PC-9 (cell line): ENCODE measurements around the gene NPB. TPM values are rescaled to one million over a fixed set of nuclear protein-coding genes. Genes with fewer than 3 reads are reported as not detected.

Experiments
- BruUV-seq: library from RNA; stranded (reverse); fragments of 400-500 nt; replicated peaks from 2 replicates; lab custom pipeline; 2021; lab: Mats Ljungman, UMichigan
- CTCF ChIA-PET: fragments of 300-600 bp; sonication (Branson Sonifier 250); formaldehyde crosslinking; loops from one replicate; lab custom pipeline; 2022; ENCODE audit warnings: antibody characterized with exemption; lab: Charles Lee
- POLR2A ChIA-PET: fragments of 300-600 bp; sonication (Branson Sonifier 250); formaldehyde crosslinking; loops from one replicate; lab custom pipeline; 2022; ENCODE audit warnings: antibody characterized with exemption; ENCODE audit not compliant: unreplicated experiment; lab: Charles Lee
- DNase-seq, 2 experiments: peaks; one replicate each; pipeline versions ENCODE4 v3.0.0 to v3.0.0-alpha.2; 2015 to 2022; ENCODE audit warnings: mixed read lengths in 1 of 2
- H2AFZ ChIP-seq: fragments of 200-600 bp; sonication (generic); 2 replicates; pipeline ENCODE4 v1.8.1; 2017; ENCODE audit warnings: antibody characterized with exemption
- H3F3A ChIP-seq: fragments of 200-600 bp; sonication (generic); 2 replicates; pipeline ENCODE4 v1.8.1; 2017; ENCODE audit warnings: antibody characterized with exemption, mild to moderate bottlenecking, low read depth; ENCODE audit not compliant: insufficient read depth
- H3K27ac ChIP-seq: fragments of 200-600 bp; sonication (generic); 2 replicates; pipeline ENCODE4 v1.6.1; 2016; ENCODE audit warnings: mixed run types
- H3K27me3 ChIP-seq: fragments of 200-600 bp; sonication (generic); 2 replicates; pipeline ENCODE4 v1.6.1; 2016; ENCODE audit warnings: low read depth, mixed run types; ENCODE audit not compliant: insufficient read depth
- H3K36me3 ChIP-seq: fragments of 200-600 bp; sonication (generic); 2 replicates; pipeline ENCODE4 v1.6.1; 2016; ENCODE audit warnings: low read depth, mixed run types
- H3K4me1 ChIP-seq: fragments of 200-600 bp; sonication (generic); replicated peaks from 2 replicates; pipeline ENCODE4 v1.6.1; 2016; ENCODE audit warnings: mixed run types; ENCODE audit not compliant: insufficient read depth
- H3K4me2 ChIP-seq: fragments of 200-600 bp; sonication (generic); 2 replicates; pipeline ENCODE4 v1.6.1; 2017; ENCODE audit warnings: mixed run types
- H3K4me3 ChIP-seq: fragments of 200-600 bp; sonication (generic); 2 replicates; pipeline ENCODE4 v1.6.1; 2016; ENCODE audit warnings: mixed run types
- H3K79me2 ChIP-seq: fragments of 200-600 bp; sonication (generic); 2 replicates; pipeline ENCODE4 v1.6.1; 2017; ENCODE audit warnings: low read depth, mixed run types
- H3K9me2 ChIP-seq: fragments of 200-600 bp; sonication (generic); 2 replicates; pipeline ENCODE4 v1.8.1; 2017; ENCODE audit warnings: mild to moderate bottlenecking; ENCODE audit not compliant: insufficient read depth
- H3K9me3 ChIP-seq: fragments of 200-600 bp; sonication (generic); 2 replicates; pipeline ENCODE4 v1.8.1; 2016; ENCODE audit warnings: low read depth; ENCODE audit not compliant: insufficient read depth
- H4K20me1 ChIP-seq: fragments of 200-600 bp; sonication (generic); 2 replicates; pipeline ENCODE4 v1.8.1; 2017; ENCODE audit not compliant: insufficient read depth
- CTCF ChIP-seq: fragments of 200-600 bp; sonication (generic); conservative IDR thresholded peaks from 2 replicates; pipeline ENCODE4 v1.6.1; 2017; ENCODE audit warnings: mixed run types, antibody characterized with exemption, mild to moderate bottlenecking, moderate library complexity
- EZH2 ChIP-seq: fragments of 200-600 bp; sonication (generic); IDR thresholded peaks from 2 replicates; pipeline ENCODE4 v1.8.0; 2017; ENCODE audit warnings: antibody characterized with exemption, low read depth
- intact Hi-C: fragments of 100-400 bp; cut with micrococcal nuclease; formaldehyde crosslinking; loops from one replicate; pipeline ENCODE4 v1.10.0; 2022; ENCODE audit not compliant: unreplicated experiment
- total RNA-seq: library from RNA; stranded (reverse); gene quantifications from 2 replicates; pipeline ENCODE4 v1.2.3, GENCODE V29; 2021

Gene NPB
- total RNA-seq, 1 experiment from 2014 or later = 1.1 TPM

GRCh38 chr17:81911969-81912368 lies 9.9 kb downstream of the NPB start:
- no peak for DNase-seq
- intact Hi-C loops = loop anchor here (1.0 to 2.0 kb wide), 4 partner anchors 13 to 111 kb away; partner anchors contain the start of genes CENPX and LRRC45
- CTCF ChIA-PET = interaction anchor here (0.6 to 1.3 kb wide), 2 partner anchors 11 to 109 kb away, joined by 3 to 6 read pairs; no protein-coding TSS in a partner anchor
- Histone ChIP-seq H3K4me1 (peaks cover 36% of the 10 kb centered on the region), H3K4me3 (no peak overlapping the region), H3K27ac (peak overlapping the region; percentile 59; the same call in 1 of the 2 replicates), H3K9me3 (no peaks in the 10 kb centered on the region), H3K9me2 (no peaks in the 10 kb centered on the region), H2AFZ (no peak overlapping the region), H3K4me2 (peak overlapping the region; percentile 63), H3K36me3 (no peaks in the 10 kb centered on the region; the same call in 1 of the 2 replicates), H3K27me3 (no peaks in the 10 kb centered on the region), H4K20me1 (peaks cover 4% of the 10 kb centered on the region; the same call in 1 of the 2 replicates), H3K79me2 (peaks cover 22% of the 10 kb centered on the region), H3F3A (peaks cover 41% of the 10 kb centered on the region)
- BruUV-seq = no TSS peak
- TF ChIP-seq CTCF = no peak
- no peak for TF ChIP-seq EZH2
- POLR2A ChIA-PET = interaction anchor here (0.5 to 0.7 kb wide), 3 partner anchors 11 to 393 kb away, joined by 3 to 27 read pairs (median 14); no protein-coding TSS in a partner anchor

- no peaks in the 10 kb centered on the region for H3K9me2 ChIP-seq
- CTCF ChIA-PET = interaction anchor here (0.6 to 1.3 kb wide), 4 partner anchors 10 to 355 kb away, joined by 3 to 6 read pairs (median 3); no protein-coding TSS in a partner anchor
Observed at GRCh38 chr17:81912441-81913309, 10.6 kb downstream of the NPB start.

More at GRCh38 chr17:81912441-81913309, 10.6 kb downstream of the NPB start:
- H3K27ac ChIP-seq = peak overlapping the region; percentile 59
- TF ChIP-seq EZH2 (no peak), CTCF (no peak)
- POLR2A ChIA-PET = interaction anchor here (0.5 to 0.7 kb wide), 3 partner anchors 11 to 394 kb away, joined by 3 to 27 read pairs (median 14); no protein-coding TSS in a partner anchor
- peaks cover 4% of the 10 kb centered on the region; the same call in 1 of the 2 replicates for H4K20me1 ChIP-seq
- no peaks in the 10 kb centered on the region; the same call in 1 of the 2 replicates for H3K36me3 ChIP-seq
- no peak overlapping the region for H3K4me3 ChIP-seq
- peaks cover 28% of the 10 kb centered on the region for H3K79me2 ChIP-seq
- no peaks in the 10 kb centered on the region for H3K27me3 ChIP-seq
- BruUV-seq = no TSS peak
- DNase-seq = peak; percentile 91 to 97
- peak overlapping the region; percentile 63 for H3K4me2 ChIP-seq
- H3K9me3 ChIP-seq = no peaks in the 10 kb centered on the region
- intact Hi-C loops = loop anchor here (1.0 to 2.0 kb wide), 4 partner anchors 14 to 110 kb away; partner anchors contain the start of genes CENPX and LRRC45
- no peak overlapping the region for H2AFZ ChIP-seq
- peaks cover 46% of the 10 kb centered on the region for H3F3A ChIP-seq
- H3K4me1 ChIP-seq = peaks cover 36% of the 10 kb centered on the region
